Right lobe of liver (tissue), 4 donors: Measurements from ENCODE around the gene HSPH1.

Experiments used
- POLR2A ChIP-seq: fragments of 450-650 bp; IDR thresholded peaks from one replicate; pipeline ENCODE4 v1.6.1; 2017; ENCODE audit warnings: antibody characterized with exemption, mild to moderate bottlenecking
- TF ChIP-seq, protein P1 (sequence below), 4 donors: fragments of 200-600 bp in 3 of 4; fragments of 450-650 bp in 1 of 4; IDR thresholded peaks; one replicate each; pipeline versions ENCODE4 v1.5.1 to v1.8.0; 2016 to 2022; ENCODE audit warnings: antibody characterized with exemption in 4 of 4, mild to moderate bottlenecking in 2 of 4
- donor health status: DM: no; HTN: no; CAD: no.
- donor health status: DM: no; HTN: no; CAD: no.
- donor health status: DM: no; HTN: yes; CAD: no.

DNA sequence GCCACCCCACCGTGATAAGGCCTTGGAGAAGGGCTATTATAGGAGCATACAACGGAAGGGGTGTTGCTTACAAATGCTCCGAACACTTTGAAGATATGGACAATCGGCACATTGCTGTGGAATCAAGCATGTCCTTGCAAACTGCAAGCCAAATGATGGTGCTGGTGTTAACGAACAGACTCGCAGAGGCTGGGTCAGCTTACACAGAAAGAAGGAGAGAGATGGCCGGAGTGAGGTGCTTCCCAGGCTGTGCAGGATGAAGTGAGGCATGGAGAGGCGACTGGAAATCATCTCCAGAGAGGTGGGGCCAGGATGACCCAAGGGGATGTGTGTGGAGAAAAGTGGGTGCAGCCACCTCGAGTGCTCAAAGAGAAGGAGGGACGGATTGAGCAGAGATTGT lies 42.2 kb downstream of the HSPH1 start:
- TF ChIP-seq, protein P1, sequence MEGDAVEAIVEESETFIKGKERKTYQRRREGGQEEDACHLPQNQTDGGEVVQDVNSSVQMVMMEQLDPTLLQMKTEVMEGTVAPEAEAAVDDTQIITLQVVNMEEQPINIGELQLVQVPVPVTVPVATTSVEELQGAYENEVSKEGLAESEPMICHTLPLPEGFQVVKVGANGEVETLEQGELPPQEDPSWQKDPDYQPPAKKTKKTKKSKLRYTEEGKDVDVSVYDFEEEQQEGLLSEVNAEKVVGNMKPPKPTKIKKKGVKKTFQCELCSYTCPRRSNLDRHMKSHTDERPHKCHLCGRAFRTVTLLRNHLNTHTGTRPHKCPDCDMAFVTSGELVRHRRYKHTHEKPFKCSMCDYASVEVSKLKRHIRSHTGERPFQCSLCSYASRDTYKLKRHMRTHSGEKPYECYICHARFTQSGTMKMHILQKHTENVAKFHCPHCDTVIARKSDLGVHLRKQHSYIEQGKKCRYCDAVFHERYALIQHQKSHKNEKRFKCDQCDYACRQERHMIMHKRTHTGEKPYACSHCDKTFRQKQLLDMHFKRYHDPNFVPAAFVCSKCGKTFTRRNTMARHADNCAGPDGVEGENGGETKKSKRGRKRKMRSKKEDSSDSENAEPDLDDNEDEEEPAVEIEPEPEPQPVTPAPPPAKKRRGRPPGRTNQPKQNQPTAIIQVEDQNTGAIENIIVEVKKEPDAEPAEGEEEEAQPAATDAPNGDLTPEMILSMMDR (IDR thresholded peaks at IDR 0.05), result no peak
- no peak for TF ChIP-seq POLR2A
